Measurements from ENCODE around the gene NEMP1. TPM values are rescaled to one million over a fixed set of nuclear protein-coding genes. Genes with fewer than 3 reads are reported as not detected.

Gene NEMP1
- total RNA-seq, 1 experiment from 2014 or later = 36.6 TPM

- no peaks in the 10 kb centered on the region for H3K9me3 ChIP-seq (ENCODE audit: insufficient read depth, low read depth)
- ChIA-PET CTCF (no interaction called here), POLR2A (ENCODE audit: unreplicated experiment) (no interaction called here)
- no peak within 1 kb of the TSS for H3K4me3 ChIP-seq
- TF ChIP-seq CTCF (conservative IDR thresholded peaks at IDR 0.05) (no peak), EZH2 (IDR thresholded peaks at IDR 0.05; ENCODE audit: low read depth) (no peak)
- H3K4me1 ChIP-seq (replicated peaks; ENCODE audit: insufficient read depth) = no peaks in the 10 kb centered on the region
- no peaks in the 10 kb centered on the region for H3F3A ChIP-seq (ENCODE audit: insufficient read depth, low read depth)
- no peaks in the 10 kb centered on the region for H3K9me2 ChIP-seq (ENCODE audit: insufficient read depth)
- no peaks in the 10 kb centered on the region for H3K79me2 ChIP-seq (ENCODE audit: low read depth)
- H4K20me1 ChIP-seq (ENCODE audit: insufficient read depth) = no peaks in the 10 kb centered on the region
- no peak within 1 kb of the TSS for H2AFZ ChIP-seq
- peaks cover 42% of the 10 kb centered on the region; the same call in 1 of the 2 replicates for H3K27me3 ChIP-seq (ENCODE audit: insufficient read depth, low read depth)
- no peaks in the 10 kb centered on the region for H3K36me3 ChIP-seq (ENCODE audit: low read depth)
- no peak within 1 kb of the TSS for H3K4me2 ChIP-seq
- intact Hi-C loops (cut with micrococcal nuclease; ENCODE audit: unreplicated experiment) = no loop called here
- no TSS peak for BruUV-seq (replicated peaks)
- DNase-seq = peak in 1 of 2 experiments; percentile 5
- H3K27ac ChIP-seq = no peak within 1 kb of the TSS
These were observed 28.7 kb downstream of the NEMP1 start, which contains the start of gene MYO1A for GRCh38 chr12:57049890-57050289. TSS of gene MYO1A (minus strand) at chr12:57050129. CDS start at chr12:57048323, 1,806 bp downstream.

- Histone ChIP-seq H4K20me1 (ENCODE audit: insufficient read depth) (no peaks in the 10 kb centered on the region), H2AFZ (no peak overlapping the region), H3K4me2 (no peak overlapping the region), H3K4me3 (no peak overlapping the region), H3F3A (ENCODE audit: insufficient read depth, low read depth) (no peaks in the 10 kb centered on the region), H3K27me3 (ENCODE audit: insufficient read depth, low read depth) (peaks cover 49% of the 10 kb centered on the region; the same call in 1 of the 2 replicates), H3K36me3 (ENCODE audit: low read depth) (no peaks in the 10 kb centered on the region), H3K27ac (no peak overlapping the region), H3K79me2 (ENCODE audit: low read depth) (no peaks in the 10 kb centered on the region), H3K9me3 (ENCODE audit: insufficient read depth, low read depth) (no peaks in the 10 kb centered on the region), H3K4me1 (replicated peaks; ENCODE audit: insufficient read depth) (no peaks in the 10 kb centered on the region), H3K9me2 (ENCODE audit: insufficient read depth) (no peaks in the 10 kb centered on the region)
- TF ChIP-seq EZH2 (IDR thresholded peaks at IDR 0.05; ENCODE audit: low read depth) = no peak
- intact Hi-C loops (cut with micrococcal nuclease; ENCODE audit: unreplicated experiment) = no loop called here
- DNase-seq = no peak
- CTCF ChIA-PET = no interaction called here
- no TSS peak for BruUV-seq (replicated peaks)
- POLR2A ChIA-PET (ENCODE audit: unreplicated experiment) = no interaction called here
These were observed 29.5 kb downstream of the NEMP1 start for GRCh38 chr12:57049119-57049446.

GRCh38 chr12:57048423-57049118, 30.0 kb downstream of the NEMP1 start:
- TF ChIP-seq CTCF (conservative IDR thresholded peaks at IDR 0.05) = no peak
- no peak for TF ChIP-seq EZH2 (IDR thresholded peaks at IDR 0.05; ENCODE audit: low read depth)
- no peaks in the 10 kb centered on the region for H3K36me3 ChIP-seq (ENCODE audit: low read depth)
- H4K20me1 ChIP-seq (ENCODE audit: insufficient read depth) = no peaks in the 10 kb centered on the region
- POLR2A ChIA-PET (ENCODE audit: unreplicated experiment) = no interaction called here
- H3K27me3 ChIP-seq (ENCODE audit: insufficient read depth, low read depth) = peaks cover 54% of the 10 kb centered on the region; the same call in 1 of the 2 replicates
- H3K4me1 ChIP-seq (replicated peaks; ENCODE audit: insufficient read depth) = no peaks in the 10 kb centered on the region
- CTCF ChIA-PET = no interaction called here
- no peak for DNase-seq
- H3K79me2 ChIP-seq (ENCODE audit: low read depth) = no peaks in the 10 kb centered on the region
- no peak overlapping the region for H3K4me3 ChIP-seq
- no peak overlapping the region for H3K27ac ChIP-seq
- H3K4me2 ChIP-seq = no peak overlapping the region
- no peaks in the 10 kb centered on the region for H3F3A ChIP-seq (ENCODE audit: insufficient read depth, low read depth)
- intact Hi-C loops (cut with micrococcal nuclease; ENCODE audit: unreplicated experiment) = no loop called here
- H2AFZ ChIP-seq = no peak overlapping the region
- BruUV-seq (replicated peaks) = no TSS peak
- H3K9me2 ChIP-seq (ENCODE audit: insufficient read depth) = no peaks in the 10 kb centered on the region
- H3K9me3 ChIP-seq (ENCODE audit: insufficient read depth, low read depth) = no peaks in the 10 kb centered on the region

- CTCF ChIA-PET = no interaction called here
- no peaks in the 10 kb centered on the region for H4K20me1 ChIP-seq (ENCODE audit: insufficient read depth)
- DNase-seq = no peak
These were observed 30.6 kb downstream of the NEMP1 start for GRCh38 chr12:57047981-57048380.

More at GRCh38 chr12:57047981-57048380, 30.6 kb downstream of the NEMP1 start:
- Histone ChIP-seq H3K9me2 (ENCODE audit: insufficient read depth) (no peaks in the 10 kb centered on the region), H3K79me2 (ENCODE audit: low read depth) (no peaks in the 10 kb centered on the region), H3K4me2 (no peak overlapping the region), H3F3A (ENCODE audit: insufficient read depth, low read depth) (no peaks in the 10 kb centered on the region), H2AFZ (no peak overlapping the region), H3K36me3 (ENCODE audit: low read depth) (no peaks in the 10 kb centered on the region), H3K4me3 (no peak overlapping the region), H3K4me1 (replicated peaks; ENCODE audit: insufficient read depth) (no peaks in the 10 kb centered on the region), H3K9me3 (ENCODE audit: insufficient read depth, low read depth) (no peaks in the 10 kb centered on the region), H3K27me3 (ENCODE audit: insufficient read depth, low read depth) (peaks cover 60% of the 10 kb centered on the region; the same call in 1 of the 2 replicates), H3K27ac (no peak overlapping the region)
- POLR2A ChIA-PET (ENCODE audit: unreplicated experiment) = no interaction called here
- TF ChIP-seq EZH2 (IDR thresholded peaks at IDR 0.05; ENCODE audit: low read depth) = no peak
- no peak for TF ChIP-seq CTCF (conservative IDR thresholded peaks at IDR 0.05)
- BruUV-seq (replicated peaks) = no TSS peak
- intact Hi-C loops (cut with micrococcal nuclease; ENCODE audit: unreplicated experiment) = no loop called here

Data from PC-9 (cell line).